B cell (primary cell): ENCODE measurements around the gene SLC27A5. TPM values are rescaled to one million over a fixed set of nuclear protein-coding genes. Genes with fewer than 3 reads are reported as not detected.

Source experiments
- ATAC-seq: fragments of 200-7000 bp; cut with Tn5 transposase; one replicate; pipeline ENCODE4 v1.10.0; 2021; ENCODE audit warnings: low read depth, mild to moderate bottlenecking, moderate number of reproducible peaks, moderate library complexity
- CTCF ChIA-PET: fragments of 350-600 bp; sonication (Branson Sonifier 250); formaldehyde crosslinking; loops from one replicate; lab custom pipeline; 2021; ENCODE audit warnings: antibody characterized with exemption, inconsistent platforms; lab: Charles Lee
- POLR2A ChIA-PET: fragments of 350-600 bp; sonication (Branson Sonifier 250); formaldehyde crosslinking; loops from one replicate; lab custom pipeline; 2021; ENCODE audit warnings: antibody characterized with exemption; lab: Charles Lee
- DNase-seq: peaks from one replicate; pipeline ENCODE4 v3.0.0; 2013
- H2AFZ ChIP-seq: 2 replicates; pipeline ENCODE4 v1.6.1; 2012; ENCODE audit warnings: mild to moderate bottlenecking, low read depth, low read length; ENCODE audit not compliant: insufficient read depth, poor library complexity, severe bottlenecking
- H3K27ac ChIP-seq, 2 donors: 1 replicate in 1 of 2; 2 replicates in 1 of 2; pipeline ENCODE4 v1.5.1; 2012 to 2013; ENCODE audit warnings: low read length in 2 of 2, mild to moderate bottlenecking in 2 of 2, moderate library complexity in 1 of 2
- H3K27me3 ChIP-seq, 4 experiments: fragments of 200-600 bp in 1 of 4; sonication (generic) in 1 of 4; replicated peaks in 1 of 4; 1 replicate in 2 of 4; 2 replicates in 2 of 4; pipeline versions ENCODE4 v1.6.1 to v1.7.0; 2013 to 2016; ENCODE audit warnings: low read length in 3 of 4, mild to moderate bottlenecking in 2 of 4, mixed read lengths in 1 of 4, moderate library complexity in 1 of 4; ENCODE audit not compliant: insufficient read depth in 4 of 4, control insufficient read depth in 3 of 4; ENCODE audit errors: control extremely low read depth in 1 of 4
- H3K36me3 ChIP-seq, 2 experiments: replicated peaks in 1 of 2; 1 replicate in 1 of 2; 2 replicates in 1 of 2; pipeline versions ENCODE4 v1.6.1 to v1.7.1; 2013; ENCODE audit warnings: low read length in 1 of 2; ENCODE audit not compliant: insufficient read depth in 2 of 2, control insufficient read depth in 1 of 2; ENCODE audit errors: control extremely low read depth in 1 of 2, extremely low read depth in 1 of 2
- H3K4me1 ChIP-seq, 2 donors: fragments of 200-600 bp in 1 of 2; sonication (generic) in 1 of 2; 1 replicate in 1 of 2; 2 replicates in 1 of 2; pipeline versions ENCODE4 v1.5.1 to v1.6.1; 2013 to 2017; ENCODE audit warnings: low read length in 2 of 2; ENCODE audit not compliant: control insufficient read depth in 2 of 2, insufficient read depth in 2 of 2
- H3K4me2 ChIP-seq: replicated peaks from 2 replicates; pipeline ENCODE3; 2012; ENCODE audit warnings: mild to moderate bottlenecking, low read depth, low read length; ENCODE audit not compliant: poor library complexity, severe bottlenecking
- H3K4me3 ChIP-seq, 5 experiments: fragments of 200-600 bp in 1 of 5; sonication (generic) in 1 of 5; 1 replicate in 3 of 5; 2 replicates in 2 of 5; pipeline versions ENCODE4 v1.5.1 to v1.7.0; 2011 to 2016; ENCODE audit warnings: low read length in 4 of 5, mild to moderate bottlenecking in 4 of 5, low read depth in 2 of 5, control low read depth in 1 of 5, moderate library complexity in 1 of 5; ENCODE audit not compliant: insufficient read depth in 1 of 5; ENCODE audit errors: control extremely low read depth in 1 of 5, extremely low read depth in 1 of 5
- H3K79me2 ChIP-seq: fragments of 200-600 bp; sonication (generic); one replicate; pipeline ENCODE4 v1.6.0; 2016; ENCODE audit warnings: low read length; ENCODE audit not compliant: control insufficient read depth, insufficient read depth
- H3K9ac ChIP-seq: fragments of 200-600 bp; sonication (generic); 2 replicates; pipeline ENCODE4 v1.6.1; 2017; ENCODE audit warnings: mild to moderate bottlenecking, low read length, moderate library complexity
- H3K9me3 ChIP-seq, 3 donors: one replicate each; pipeline versions ENCODE4 v1.6.1 to v1.7.1; 2013; ENCODE audit warnings: low read length in 2 of 3; ENCODE audit not compliant: control insufficient read depth in 2 of 3, insufficient read depth in 1 of 3; ENCODE audit errors: control extremely low read depth in 1 of 3
- H4K20me1 ChIP-seq: 2 replicates; pipeline ENCODE4 v1.6.0; 2012; ENCODE audit warnings: mild to moderate bottlenecking, low read length; ENCODE audit not compliant: insufficient read depth, control insufficient read depth, poor library complexity, severe bottlenecking
- H3K27ac Mint-ChIP-seq: one replicate; pipeline ENCODE4 v1.8.0; 2021; ENCODE audit warnings: mixed read lengths
- H3K27me3 Mint-ChIP-seq: one replicate; pipeline ENCODE4 v1.8.0; 2021; ENCODE audit warnings: mixed read lengths
- H3K4me1 Mint-ChIP-seq: one replicate; pipeline ENCODE4 v1.8.0; 2021; ENCODE audit warnings: mixed read lengths
- H3K4me3 Mint-ChIP-seq: one replicate; pipeline ENCODE4 v1.8.0; 2021; ENCODE audit warnings: mixed read lengths
- H3K9me3 Mint-ChIP-seq: one replicate; pipeline ENCODE4 v1.8.0; 2022; ENCODE audit warnings: mixed read lengths; ENCODE audit not compliant: insufficient read depth
- CTCF ChIP-seq: fragments of 200-600 bp; IDR thresholded peaks from one replicate; pipeline ENCODE4 v1.8.0; 2022; ENCODE audit warnings: antibody characterized with exemption, mild to moderate bottlenecking
- EZH2 ChIP-seq: IDR thresholded peaks from 2 replicates; pipeline ENCODE4 v1.6.1; 2012; ENCODE audit warnings: borderline replicate concordance, low read depth, mild to moderate bottlenecking, moderate library complexity, low read length; ENCODE audit not compliant: insufficient read depth, poor library complexity, severe bottlenecking
- WGBS: methylation state at CpG from one replicate; pipeline ENCODE4 v1.1.5; 2013; ENCODE audit warnings: missing lambda C conversion rate; ENCODE audit not compliant: insufficient coverage; 5-methylcytosine and 5-hydroxymethylcytosine counted together
- intact Hi-C: fragments of 100-400 bp; cut with micrococcal nuclease; formaldehyde crosslinking; loops from one replicate; pipeline ENCODE4 v1.10.0; 2022
- polyA plus RNA-seq: library from polyadenylated mRNA; depleted of rRNA; stranded (reverse); fragments of >200 nt; gene quantifications from 2 replicates; pipeline ENCODE4 v1.2.3, GENCODE V29; 2012
- total RNA-seq, 2 donors: library from RNA; stranded (reverse); fragments of 120-200 nt in 1 of 2; gene quantifications; 1 replicate in 1 of 2; 2 replicates in 1 of 2; pipeline versions ENCODE4 v1.2.3 to v1.2.4, GENCODE V29; 2013 to 2022

The SLC27A5 gene
- total and polyA plus RNA-seq, 2 donors (not counting 1 experiment from before 2014, with no cell fraction given) = 8.9 to 11.8 TPM

DNA sequence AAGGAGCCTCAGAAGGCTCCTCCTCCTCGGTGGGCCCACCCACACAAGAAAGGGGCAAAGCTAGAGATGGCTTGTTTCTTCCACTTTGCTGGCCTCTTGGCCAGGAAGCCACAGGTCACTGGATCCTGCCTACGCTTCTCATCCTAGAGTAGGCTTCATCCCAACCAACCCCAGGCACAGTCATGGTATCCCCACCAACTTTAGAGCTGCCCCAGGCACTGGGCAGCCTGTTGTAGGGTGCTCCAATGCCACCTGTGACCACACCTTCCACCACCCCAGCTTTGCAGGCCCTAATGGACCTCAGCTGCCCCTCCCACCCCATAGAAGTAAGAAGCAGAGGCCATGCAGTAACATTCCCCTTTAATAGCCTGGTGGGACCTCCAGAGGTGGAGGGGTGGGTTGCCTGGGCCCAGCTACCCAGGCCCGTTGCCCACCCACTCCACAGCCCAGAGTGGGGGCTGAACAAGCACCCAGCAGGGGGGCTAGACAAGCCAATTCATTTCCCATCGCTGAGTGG is 43.6 kb upstream of the SLC27A5 start:
- no peak for ATAC-seq
- no peaks in the 10 kb centered on the region for H3K27me3 ChIP-seq
- Mint-ChIP-seq H3K9me3 (no peaks in the 10 kb centered on the region), H3K4me3 (peak overlapping the region; percentile 98), H3K27me3 (no peaks in the 10 kb centered on the region), H3K4me1 (peaks cover 61% of the 10 kb centered on the region), H3K27ac (peak overlapping the region; percentile 99)
- peak overlapping the region; percentile 79 for H2AFZ ChIP-seq
- peak overlapping the region; percentile 94 to 98 for H3K27ac ChIP-seq
- 25% methylated on average over 2 of the region's 4 CpGs for WGBS
- H3K36me3 ChIP-seq = peaks cover 6 to 37% of the 10 kb centered on the region in 2 experiments
- peak overlapping the region; percentile 76 for H3K4me2 ChIP-seq
- no peak for DNase-seq
- H3K4me1 ChIP-seq = peaks cover 32 to 48% of the 10 kb centered on the region in 2 donors
- H3K9ac ChIP-seq = peak overlapping the region; percentile 83
- peaks cover 22% of the 10 kb centered on the region for H4K20me1 ChIP-seq
- intact Hi-C loops = loop anchor here (1.0 kb wide), 2 partner anchors 11 to 36 kb away; partner anchors contain the start of genes TRIM28 and ZBTB45
- POLR2A ChIA-PET = interaction anchor here (0.8 to 2.4 kb wide), 5 partner anchors 11 to 277 kb away, joined by 3 to 29 read pairs (median 13); partner anchors contain the start of genes MZF1, TRIM28, ZBTB45 and ZNF8
- CTCF ChIA-PET = interaction anchor here (0.6 to 3.3 kb wide), 5 partner anchors 9 to 36 kb away, joined by 3 to 20 read pairs (median 6); partner anchors contain the start of genes TRIM28 and ZBTB45
- TF ChIP-seq CTCF = no peak
- no peak for TF ChIP-seq EZH2
- peaks cover 43% of the 10 kb centered on the region for H3K79me2 ChIP-seq
- no peaks in the 10 kb centered on the region for H3K9me3 ChIP-seq
- H3K4me3 ChIP-seq = peak overlapping the region; percentile 11 to 94 (median 76)
